Measurements from ENCODE around the gene TFDP2.
"Not testable (repeated sequence)": the region's sequence is repeated elsewhere in the genome, so short reads cannot be mapped to it uniquely, and the experiment has no call there.

Gene TFDP2

GRCh38 chr3:142075656-142076055 lies 73.7 kb downstream of the TFDP2 start:
- not testable (repeated sequence) for DNase-seq (ENCODE audit: low read depth)

- no peak for DNase-seq (ENCODE audit: low read depth)
These were observed 76.5 kb downstream of the TFDP2 start for GRCh38 chr3:142072816-142073215.

GRCh38 chr3:142065932-142066331 lies 83.4 kb downstream of the TFDP2 start:
- no peak for DNase-seq (ENCODE audit: low read depth)

GRCh38 chr3:142065344-142065743 lies 84.0 kb downstream of the TFDP2 start:
- DNase-seq (ENCODE audit: low read depth) = no peak

GRCh38 chr3:142064454-142064853 lies 84.9 kb downstream of the TFDP2 start:
- no peak for DNase-seq (ENCODE audit: low read depth)

GRCh38 chr3:142057331-142057725 lies 92.0 kb downstream of the TFDP2 start:
- no peak for DNase-seq (ENCODE audit: low read depth)

GRCh38 chr3:142056656-142057330 lies 92.6 kb downstream of the TFDP2 start:
- DNase-seq (ENCODE audit: low read depth) = no peak

- no peak for DNase-seq (ENCODE audit: low read depth)
These were observed 95.5 kb downstream of the TFDP2 start for GRCh38 chr3:142053835-142054234.

GRCh38 chr3:142053244-142053643 lies 96.1 kb downstream of the TFDP2 start:
- peak; percentile 15 for DNase-seq (ENCODE audit: low read depth)

GRCh38 chr3:142051351-142051750 lies 98.0 kb downstream of the TFDP2 start:
- no peak for DNase-seq (ENCODE audit: low read depth)

GRCh38 chr3:142047021-142047369 lies 102.3 kb downstream of the TFDP2 start:
- DNase-seq (ENCODE audit: low read depth) = no peak

GRCh38 chr3:142046320-142047020 lies 102.9 kb downstream of the TFDP2 start:
- no peak for DNase-seq (ENCODE audit: low read depth)

GRCh38 chr3:142040941-142041491 lies 108.3 kb downstream of the TFDP2 start:
- no peak for DNase-seq (ENCODE audit: low read depth)

- no peak for DNase-seq (ENCODE audit: low read depth)
These were observed 113.9 kb downstream of the TFDP2 start for GRCh38 chr3:142035308-142035922.

GRCh38 chr3:142033292-142033691 lies 116.1 kb downstream of the TFDP2 start:
- no peak for DNase-seq (ENCODE audit: low read depth)

- DNase-seq (ENCODE audit: low read depth) = no peak
These were observed 117.8 kb downstream of the TFDP2 start for GRCh38 chr3:142031575-142031974.

- no peak for DNase-seq (ENCODE audit: low read depth)
These were observed 119.6 kb downstream of the TFDP2 start for GRCh38 chr3:142029791-142030190.

- DNase-seq (ENCODE audit: low read depth) = no peak
These were observed 120.2 kb downstream of the TFDP2 start for GRCh38 chr3:142029052-142029642.

GRCh38 chr3:142028243-142028777 lies 121.0 kb downstream of the TFDP2 start:
- peak; percentile 84 for DNase-seq (ENCODE audit: low read depth)

- DNase-seq (ENCODE audit: low read depth) = peak; percentile 71
These were observed 121.6 kb downstream of the TFDP2 start for GRCh38 chr3:142027735-142028134.

- no peak for DNase-seq (ENCODE audit: low read depth)
These were observed 122.0 kb downstream of the TFDP2 start for GRCh38 chr3:142027300-142027699.

- no peak for DNase-seq (ENCODE audit: low read depth)
These were observed 123.0 kb downstream of the TFDP2 start for GRCh38 chr3:142026333-142026732.
